ENCODE results near the gene TUBD1.
"Not testable (repeated sequence)": the region's sequence is repeated elsewhere in the genome, so short reads cannot be mapped to it uniquely, and the experiment has no call there.

- not testable (repeated sequence) for TF ChIP-seq CTCF, POLR2A (IDR thresholded peaks at IDR 0.05)
Observed at GRCh38 chr17:59940697-59941096, 48.0 kb upstream of the TUBD1 start.
